Heart right ventricle (tissue), 16 donors: ENCODE results near the gene ERN1. TPM values are rescaled to one million over a fixed set of nuclear protein-coding genes. Genes with fewer than 3 reads are reported as not detected.

Experiments used
- ATAC-seq, 8 donors: fragments of 200-7000 bp; cut with Tn5 transposase; one replicate each; pipeline ENCODE4 v1.9.1; 2020; ENCODE audit warnings: mild to moderate bottlenecking in 8 of 8, moderate library complexity in 8 of 8, moderate number of reproducible peaks in 1 of 8
- DNase-seq, 2 donors: peaks; one replicate each; pipeline ENCODE4 v3.0.0-alpha.2; 2020
- H3K27ac ChIP-seq, 10 donors: fragments of 200-600 bp; sonication (generic) in 2 of 10; one replicate each; pipeline versions ENCODE4 v1.5.0 to v1.8.0; 2020 to 2022; ENCODE audit warnings: mild to moderate bottlenecking in 3 of 10
- H3K27me3 ChIP-seq, 7 donors: fragments of 200-600 bp; one replicate each; pipeline ENCODE4 v1.8.0; 2021 to 2022; ENCODE audit warnings: mild to moderate bottlenecking in 2 of 7
- H3K36me3 ChIP-seq, 9 donors: fragments of 200-600 bp; sonication (generic) in 1 of 9; one replicate each; pipeline versions ENCODE4 v1.5.0 to v1.8.0; 2020 to 2022; ENCODE audit warnings: mild to moderate bottlenecking in 2 of 9
- H3K4me1 ChIP-seq, 9 donors: fragments of 200-600 bp; sonication (generic) in 1 of 9; one replicate each; pipeline versions ENCODE4 v1.5.0 to v1.8.0; 2020 to 2022; ENCODE audit warnings: mild to moderate bottlenecking in 4 of 9
- H3K4me3 ChIP-seq, 10 donors: fragments of 200-600 bp; sonication (generic) in 2 of 10; one replicate each; pipeline versions ENCODE4 v1.5.0 to v1.8.0; 2020 to 2022; ENCODE audit warnings: mild to moderate bottlenecking in 7 of 10, moderate library complexity in 2 of 10
- H3K9me3 ChIP-seq, 11 donors: fragments of 200-600 bp in 10 of 11; sonication (generic) in 2 of 11; one replicate each; pipeline versions ENCODE4 v1.5.0 to v1.8.0; 2013 to 2022; ENCODE audit warnings: mild to moderate bottlenecking in 2 of 11, control low read depth in 1 of 11, moderate library complexity in 1 of 11
- CTCF ChIP-seq, 9 donors: fragments of 200-600 bp; sonication (generic) in 2 of 9; IDR thresholded peaks; one replicate each; pipeline versions ENCODE4 v1.5.0 to v1.8.0; 2021 to 2022; ENCODE audit warnings: antibody characterized with exemption in 9 of 9, mild to moderate bottlenecking in 5 of 9, moderate library complexity in 1 of 9
- WGBS, 2 donors: extraction: QIAGEN DNeasy Blood & Tissue Kit; methylation state at CpG; one replicate each; pipeline ENCODE4 v1.1.7; 2013; ENCODE audit warnings: inconsistent platforms in 1 of 2; 5-methylcytosine and 5-hydroxymethylcytosine counted together
- intact Hi-C, 10 donors: fragments of 100-400 bp; cut with DNase I; formaldehyde crosslinking; loops; one replicate each; pipeline versions ENCODE4 v1.11.1 to v1.14.2; 2022
- polyA plus RNA-seq, 2 donors: library from polyadenylated mRNA; stranded (reverse); fragments of 200-250 nt; gene quantifications; one replicate each; pipeline ENCODE4 v1.2.3, GENCODE V29; 2013
- total RNA-seq, 10 donors: library from RNA; stranded (reverse); fragmentation: NEBNext Ultra II Directional in 3 of 10; extraction: Animal tissue kit (Norgen Biotek cat#: 25700) in 3 of 10; gene quantifications; one replicate each; pipeline versions ENCODE4 v1.2.1 to v1.2.4, GENCODE V29; 2021 to 2023
- donor health status: Arrhythmogenic right ventricular cardiomyopathy.
- donor health status: ischemic (EF 13 %, LVEDD 7.1; RV severe dilation, severe dysfunction).
- donor health status: healthy with polysubstance abuse.
- donor health status: DM: no; HTN: yes; CAD: no.
- donor health status: DM: no; HTN: no; CAD: no.
- donor health status: ischemic (EF 25% LVEDD 6.9; RV normal size, moderate dysfunction).
- donor health status: ischemic (EF 25% LVEDD 5.7; RV mildly dilated, moderate dysfunction).
- donor health status: healthy.
- donor health status: DM: yes; HTN: yes; CAD: no.
- donor health status: Ischemic cardiomyopathy.
- donor health status: ischemic (EF 35%, LVEDD 5.7; RV mildly dilated, moderate dysfunction).
- donor health status: nonischemic (EF 11% LVEDD 7.7; RV severe dilation, severe dysfunction).
- donor health status: DM: yes; HTN: yes; CAD: no.
- donor health status: PGD.
- donor health status: ischemic (EF 29% LVEDD 5.4; RV normal size, mild dysfunction).
- donor health status: nonischemic (EF 23%, LVEDD 6.1; RV moderate dilation, normal function).

ERN1 gene
- total and polyA plus RNA-seq, 12 donors = 2.2 to 16.6 (median 7.1) TPM

GRCh38 chr17:64134216-64134970 lies 4.4 kb upstream of the ERN1 start:
- TF ChIP-seq CTCF (IDR thresholded peaks at IDR 0.05) = no peak
- intact Hi-C loops = loop anchor here (5.0 to 10.0 kb wide), 9 partner anchors 70 to 232 kb away; partner anchors contain the start of genes CSHL1 (in 5 of the 10) and GH1 (in 5 of the 10)
- 94 to 96% methylated on average over 6 of the region's 6 CpGs for WGBS, 2 donors
- Histone ChIP-seq H3K4me3 (no peak overlapping the region), H3K27ac (no peak overlapping the region), H3K27me3 (no peaks in the 10 kb centered on the region), H3K9me3 (no peaks in the 10 kb centered on the region), H3K36me3 (no peaks in the 10 kb centered on the region), H3K4me1 (peaks cover 0 to 17% (median 13%) of the 10 kb centered on the region in 9 donors)
- ATAC-seq = no peak
- DNase-seq = no peak

DNA sequence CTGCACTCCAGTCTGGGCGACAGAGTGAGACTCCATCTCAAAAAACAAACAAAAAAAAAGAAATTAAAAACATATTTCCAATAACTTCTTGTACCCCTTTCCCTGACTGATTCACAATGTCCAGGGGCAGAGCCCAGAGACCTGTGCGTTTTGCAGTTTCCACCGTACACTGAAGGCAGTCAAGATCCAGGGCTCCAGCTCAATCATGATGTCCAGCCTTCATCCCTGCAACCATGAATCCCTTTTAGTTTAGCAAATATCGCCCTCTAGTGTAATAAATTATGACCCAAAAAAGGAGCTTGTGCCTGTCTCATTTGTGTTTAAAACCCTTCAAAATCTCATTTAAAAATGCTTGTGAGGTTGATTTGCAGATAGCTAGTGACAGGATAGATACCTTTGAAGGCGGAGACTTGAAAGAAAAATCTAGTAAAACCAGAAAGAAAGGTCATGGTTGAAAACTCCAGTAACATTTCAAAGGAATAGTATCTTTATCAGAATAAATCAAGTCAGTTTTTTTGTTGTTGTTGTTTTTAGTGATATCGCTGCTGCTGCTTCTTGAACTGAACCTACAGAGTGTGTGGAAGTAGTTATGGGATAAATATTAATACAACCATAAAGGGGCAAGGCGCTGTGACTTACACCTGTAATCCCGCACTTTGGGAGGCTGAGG lies 3.7 kb upstream of the ERN1 start:
- 44 to 46% methylated on average over 8 of the region's 8 CpGs for WGBS, 2 donors
- no peak for DNase-seq
- intact Hi-C loops = loop anchor here (1.0 to 10.0 kb wide), 11 partner anchors 69 to 231 kb away; partner anchors contain the start of genes CSHL1 (in 5 of the 10) and GH1 (in 5 of the 10)

GRCh38 chr17:64131606-64132270 lies 1.8 kb upstream of the ERN1 start:
- no peak for TF ChIP-seq CTCF (IDR thresholded peaks at IDR 0.05)
- no peaks in the 10 kb centered on the region for H3K27me3 ChIP-seq
- no peak for ATAC-seq
- H3K4me3 ChIP-seq = no peak overlapping the region
- H3K4me1 ChIP-seq = peaks cover 0 to 41% (median 32%) of the 10 kb centered on the region in 9 donors
- intact Hi-C loops = loop anchor here (2.0 to 10.0 kb wide), 10 partner anchors 67 to 229 kb away; partner anchors contain the start of genes CSHL1 (in 5 of the 10) and GH1 (in 5 of the 10)
- WGBS, 2 donors = 84 to 95% methylated on average over 5 of the region's 5 CpGs
- peak overlapping the region in 5 of 10 donors; percentile 90 to 98 (median 96) for H3K27ac ChIP-seq
- H3K36me3 ChIP-seq = no peaks in the 10 kb centered on the region
- H3K9me3 ChIP-seq = no peaks in the 10 kb centered on the region
- DNase-seq = no peak

More for the DNA sequence above, 3.7 kb upstream of the ERN1 start:
- no peaks in the 10 kb centered on the region for H3K27me3 ChIP-seq
- no peaks in the 10 kb centered on the region for H3K9me3 ChIP-seq
- peaks cover 0 to 22% (median 17%) of the 10 kb centered on the region in 9 donors for H3K4me1 ChIP-seq
- TF ChIP-seq CTCF (IDR thresholded peaks at IDR 0.05) = peak; percentile 39 to 82 (median 71)
- H3K36me3 ChIP-seq = no peaks in the 10 kb centered on the region
- no peak overlapping the region for H3K4me3 ChIP-seq
- no peak overlapping the region for H3K27ac ChIP-seq
- no peak for ATAC-seq

DNA sequence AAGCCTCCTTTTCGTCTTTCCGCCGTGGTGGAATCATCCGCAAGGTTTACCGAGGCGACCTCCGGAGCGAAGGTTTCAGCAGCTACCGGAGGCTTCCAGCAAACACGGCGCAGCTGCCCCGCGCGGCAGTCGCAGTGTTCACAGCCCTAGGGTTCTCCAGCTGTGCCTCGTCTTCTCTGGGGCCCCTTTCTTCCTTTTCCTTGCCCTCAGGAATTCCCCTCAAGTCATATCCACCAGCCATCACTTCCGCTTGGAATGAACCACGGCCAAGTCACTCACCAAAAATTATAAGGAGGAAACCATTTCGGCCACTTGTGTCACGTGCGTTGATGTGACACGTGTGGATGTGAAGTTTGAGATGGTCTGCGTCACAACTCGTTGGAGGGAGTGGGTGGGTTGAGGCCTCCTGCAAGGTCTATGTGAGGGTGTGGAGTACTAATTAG lies 636 bp upstream of the ERN1 start:
- DNase-seq (peak in 1 of 2 donors; percentile 66), ATAC-seq (peak; percentile 4 to 54 (median 16))
- TF ChIP-seq CTCF (IDR thresholded peaks at IDR 0.05) = no peak

More for the DNA sequence above, 636 bp upstream of the ERN1 start:
- H3K27me3 ChIP-seq = no peaks in the 10 kb centered on the region
- no peaks in the 10 kb centered on the region for H3K36me3 ChIP-seq
- H3K4me1 ChIP-seq = peaks cover 0 to 47% (median 32%) of the 10 kb centered on the region in 9 donors
- no peaks in the 10 kb centered on the region for H3K9me3 ChIP-seq
- H3K27ac ChIP-seq = peak overlapping the region; percentile 72 to 98 (median 96)
- intact Hi-C loops = loop anchor here (2.0 to 10.0 kb wide), 10 partner anchors 66 to 228 kb away; partner anchors contain the start of genes CSHL1 (in 5 of the 10) and GH1 (in 5 of the 10)
- WGBS, 2 donors = 18 to 24% methylated on average over 24 of the region's 24 CpGs
- H3K4me3 ChIP-seq = peak overlapping the region; percentile 20 to 87 (median 73)
